ENCODE measurements around the gene SLC25A21.

DNA sequence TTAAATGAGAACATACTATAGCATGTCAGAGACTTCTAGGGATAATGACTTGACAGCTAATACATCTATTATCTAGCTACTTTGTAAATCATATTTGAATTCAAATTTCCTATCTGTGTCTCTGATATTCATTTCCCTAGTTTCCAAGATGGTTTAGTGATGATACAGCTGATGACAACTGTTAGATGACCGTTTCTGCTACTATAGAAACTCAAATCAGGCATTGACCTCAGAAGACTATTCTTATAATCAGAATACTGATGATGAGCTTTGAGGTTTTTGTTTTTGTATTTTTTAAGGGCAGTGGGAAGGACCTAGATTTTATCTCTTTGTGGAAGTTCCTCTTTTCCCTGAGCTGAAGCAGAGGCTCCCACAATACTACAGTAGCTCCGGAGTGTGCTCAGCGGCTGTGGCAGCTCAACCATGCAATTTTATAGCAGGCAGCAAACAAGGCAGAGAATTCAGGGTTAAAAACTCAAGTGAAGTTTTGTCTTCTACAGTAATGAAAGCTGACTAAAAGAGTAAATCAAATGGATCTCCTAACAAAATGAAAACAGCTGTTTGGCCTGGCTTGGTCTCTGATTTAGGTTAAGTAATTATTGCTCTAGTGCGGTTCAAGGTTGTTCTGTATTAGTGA is 145.1 kb downstream of the SLC25A21 start:
- TF ChIP-seq, protein P1, sequence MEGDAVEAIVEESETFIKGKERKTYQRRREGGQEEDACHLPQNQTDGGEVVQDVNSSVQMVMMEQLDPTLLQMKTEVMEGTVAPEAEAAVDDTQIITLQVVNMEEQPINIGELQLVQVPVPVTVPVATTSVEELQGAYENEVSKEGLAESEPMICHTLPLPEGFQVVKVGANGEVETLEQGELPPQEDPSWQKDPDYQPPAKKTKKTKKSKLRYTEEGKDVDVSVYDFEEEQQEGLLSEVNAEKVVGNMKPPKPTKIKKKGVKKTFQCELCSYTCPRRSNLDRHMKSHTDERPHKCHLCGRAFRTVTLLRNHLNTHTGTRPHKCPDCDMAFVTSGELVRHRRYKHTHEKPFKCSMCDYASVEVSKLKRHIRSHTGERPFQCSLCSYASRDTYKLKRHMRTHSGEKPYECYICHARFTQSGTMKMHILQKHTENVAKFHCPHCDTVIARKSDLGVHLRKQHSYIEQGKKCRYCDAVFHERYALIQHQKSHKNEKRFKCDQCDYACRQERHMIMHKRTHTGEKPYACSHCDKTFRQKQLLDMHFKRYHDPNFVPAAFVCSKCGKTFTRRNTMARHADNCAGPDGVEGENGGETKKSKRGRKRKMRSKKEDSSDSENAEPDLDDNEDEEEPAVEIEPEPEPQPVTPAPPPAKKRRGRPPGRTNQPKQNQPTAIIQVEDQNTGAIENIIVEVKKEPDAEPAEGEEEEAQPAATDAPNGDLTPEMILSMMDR (IDR thresholded peaks at IDR 0.05) = no peak
- no peak for TF ChIP-seq POLR2AphosphoS5 (IDR thresholded peaks at IDR 0.05; ENCODE audit: low read depth, low read length)
- TF ChIP-seq, protein P2, sequence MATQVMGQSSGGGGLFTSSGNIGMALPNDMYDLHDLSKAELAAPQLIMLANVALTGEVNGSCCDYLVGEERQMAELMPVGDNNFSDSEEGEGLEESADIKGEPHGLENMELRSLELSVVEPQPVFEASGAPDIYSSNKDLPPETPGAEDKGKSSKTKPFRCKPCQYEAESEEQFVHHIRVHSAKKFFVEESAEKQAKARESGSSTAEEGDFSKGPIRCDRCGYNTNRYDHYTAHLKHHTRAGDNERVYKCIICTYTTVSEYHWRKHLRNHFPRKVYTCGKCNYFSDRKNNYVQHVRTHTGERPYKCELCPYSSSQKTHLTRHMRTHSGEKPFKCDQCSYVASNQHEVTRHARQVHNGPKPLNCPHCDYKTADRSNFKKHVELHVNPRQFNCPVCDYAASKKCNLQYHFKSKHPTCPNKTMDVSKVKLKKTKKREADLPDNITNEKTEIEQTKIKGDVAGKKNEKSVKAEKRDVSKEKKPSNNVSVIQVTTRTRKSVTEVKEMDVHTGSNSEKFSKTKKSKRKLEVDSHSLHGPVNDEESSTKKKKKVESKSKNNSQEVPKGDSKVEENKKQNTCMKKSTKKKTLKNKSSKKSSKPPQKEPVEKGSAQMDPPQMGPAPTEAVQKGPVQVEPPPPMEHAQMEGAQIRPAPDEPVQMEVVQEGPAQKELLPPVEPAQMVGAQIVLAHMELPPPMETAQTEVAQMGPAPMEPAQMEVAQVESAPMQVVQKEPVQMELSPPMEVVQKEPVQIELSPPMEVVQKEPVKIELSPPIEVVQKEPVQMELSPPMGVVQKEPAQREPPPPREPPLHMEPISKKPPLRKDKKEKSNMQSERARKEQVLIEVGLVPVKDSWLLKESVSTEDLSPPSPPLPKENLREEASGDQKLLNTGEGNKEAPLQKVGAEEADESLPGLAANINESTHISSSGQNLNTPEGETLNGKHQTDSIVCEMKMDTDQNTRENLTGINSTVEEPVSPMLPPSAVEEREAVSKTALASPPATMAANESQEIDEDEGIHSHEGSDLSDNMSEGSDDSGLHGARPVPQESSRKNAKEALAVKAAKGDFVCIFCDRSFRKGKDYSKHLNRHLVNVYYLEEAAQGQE (IDR thresholded peaks at IDR 0.05; ENCODE audit: insufficient read depth in 1 of 2, low read depth in 2 of 2, low read length in 1 of 2) = no peak
- TF ChIP-seq SIN3A (IDR thresholded peaks at IDR 0.05; ENCODE audit: borderline replicate concordance, insufficient read depth, low read depth, low read length) = no peak
